ENCODE results near the gene DGUOK. TPM values are rescaled to one million over a fixed set of nuclear protein-coding genes. Genes with fewer than 3 reads are reported as not detected.

DGUOK gene
- total RNA-seq, 1 donor, result 81.2 TPM

GRCh38 chr2:73908689-73909652 lies 17.7 kb upstream of the DGUOK start:
- no peak for DNase-seq (ENCODE audit: low read depth)
- no peak for TF ChIP-seq CTCF (IDR thresholded peaks at IDR 0.05; ENCODE audit: insufficient read depth, low read depth, low read length)
- H3K4me3 ChIP-seq (ENCODE audit: low read depth, low read length), result no peak overlapping the region

GRCh38 chr2:73910873-73911547 lies 15.7 kb upstream of the DGUOK start:
- H3K4me3 ChIP-seq (ENCODE audit: low read depth, low read length), result no peak overlapping the region
- no peak for TF ChIP-seq CTCF (IDR thresholded peaks at IDR 0.05; ENCODE audit: insufficient read depth, low read depth, low read length)
- no peak for DNase-seq (ENCODE audit: low read depth)

GRCh38 chr2:73911548-73912208 lies 15.0 kb upstream of the DGUOK start:
- no peak overlapping the region for H3K4me3 ChIP-seq (ENCODE audit: low read depth, low read length)
- TF ChIP-seq CTCF (IDR thresholded peaks at IDR 0.05; ENCODE audit: insufficient read depth, low read depth, low read length), result no peak
- DNase-seq (ENCODE audit: low read depth), result no peak

- no peak for DNase-seq (ENCODE audit: low read depth)
- no peak overlapping the region for H3K4me3 ChIP-seq (ENCODE audit: low read depth, low read length)
- no peak for TF ChIP-seq CTCF (IDR thresholded peaks at IDR 0.05; ENCODE audit: insufficient read depth, low read depth, low read length)
These were observed 13.1 kb upstream of the DGUOK start for GRCh38 chr2:73913414-73914054.

- TF ChIP-seq CTCF (IDR thresholded peaks at IDR 0.05; ENCODE audit: insufficient read depth, low read depth, low read length), result no peak
- no peak for DNase-seq (ENCODE audit: low read depth)
- no peak overlapping the region for H3K4me3 ChIP-seq (ENCODE audit: low read depth, low read length)
These were observed 12.0 kb upstream of the DGUOK start for GRCh38 chr2:73914667-73915066.

GRCh38 chr2:73915437-73915993 lies 11.2 kb upstream of the DGUOK start:
- H3K4me3 ChIP-seq (ENCODE audit: low read depth, low read length), result no peak overlapping the region
- no peak for DNase-seq (ENCODE audit: low read depth)
- no peak for TF ChIP-seq CTCF (IDR thresholded peaks at IDR 0.05; ENCODE audit: insufficient read depth, low read depth, low read length)

Measured in fibroblast of villous mesenchyme (primary cell).